ENCODE results near the gene SGSM2. TPM values are rescaled to one million over a fixed set of nuclear protein-coding genes. Genes with fewer than 3 reads are reported as not detected.

SGSM2 gene
- total RNA-seq, 4 donors from 2014 or later = 31.5 to 93.3 (median 63.7) TPM

DNA sequence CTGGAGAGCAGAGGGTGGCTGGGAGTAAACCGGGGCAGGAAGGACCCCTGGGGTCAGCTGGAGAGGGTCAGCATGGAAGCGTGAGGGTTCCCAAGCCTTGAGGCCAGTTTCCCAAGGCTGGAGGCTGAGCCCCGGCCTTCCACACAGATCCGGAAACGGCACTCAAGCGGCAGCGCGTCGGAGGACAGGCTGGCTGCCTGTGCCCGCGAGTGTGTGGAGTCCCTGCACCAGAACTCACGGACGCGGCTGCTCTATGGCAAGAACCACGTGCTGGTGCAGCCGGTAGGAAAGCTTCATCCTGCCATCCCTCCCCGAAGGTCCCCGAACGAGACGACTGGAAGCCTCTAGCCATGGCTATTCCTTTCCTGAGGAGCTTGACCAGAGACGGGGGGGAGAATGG is 26.0 kb downstream of the SGSM2 start:
- Histone ChIP-seq H3K4me3 (no peak overlapping the region), H3K36me3 (peaks cover 0 to 85% (median 0%) of the 10 kb centered on the region in 3 donors), H3K27ac (no peak overlapping the region), H3K4me1 (peaks cover 0 to 14% (median 0%) of the 10 kb centered on the region in 4 donors), H3K27me3 (no peaks in the 10 kb centered on the region), H3K9me3 (no peaks in the 10 kb centered on the region)
- no peak for DNase-seq (ENCODE audit: low spot score in 2 of 2)
- 88 to 94% methylated on average over 15 to 20 of the region's 21 CpGs for WGBS, 2 donors
- TF ChIP-seq EP300 (IDR thresholded peaks at IDR 0.05) = no peak
- TF ChIP-seq POLR2A (IDR thresholded peaks at IDR 0.05) = no peak
- TF ChIP-seq, protein P1, sequence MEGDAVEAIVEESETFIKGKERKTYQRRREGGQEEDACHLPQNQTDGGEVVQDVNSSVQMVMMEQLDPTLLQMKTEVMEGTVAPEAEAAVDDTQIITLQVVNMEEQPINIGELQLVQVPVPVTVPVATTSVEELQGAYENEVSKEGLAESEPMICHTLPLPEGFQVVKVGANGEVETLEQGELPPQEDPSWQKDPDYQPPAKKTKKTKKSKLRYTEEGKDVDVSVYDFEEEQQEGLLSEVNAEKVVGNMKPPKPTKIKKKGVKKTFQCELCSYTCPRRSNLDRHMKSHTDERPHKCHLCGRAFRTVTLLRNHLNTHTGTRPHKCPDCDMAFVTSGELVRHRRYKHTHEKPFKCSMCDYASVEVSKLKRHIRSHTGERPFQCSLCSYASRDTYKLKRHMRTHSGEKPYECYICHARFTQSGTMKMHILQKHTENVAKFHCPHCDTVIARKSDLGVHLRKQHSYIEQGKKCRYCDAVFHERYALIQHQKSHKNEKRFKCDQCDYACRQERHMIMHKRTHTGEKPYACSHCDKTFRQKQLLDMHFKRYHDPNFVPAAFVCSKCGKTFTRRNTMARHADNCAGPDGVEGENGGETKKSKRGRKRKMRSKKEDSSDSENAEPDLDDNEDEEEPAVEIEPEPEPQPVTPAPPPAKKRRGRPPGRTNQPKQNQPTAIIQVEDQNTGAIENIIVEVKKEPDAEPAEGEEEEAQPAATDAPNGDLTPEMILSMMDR (IDR thresholded peaks at IDR 0.05) = no peak

DNA sequence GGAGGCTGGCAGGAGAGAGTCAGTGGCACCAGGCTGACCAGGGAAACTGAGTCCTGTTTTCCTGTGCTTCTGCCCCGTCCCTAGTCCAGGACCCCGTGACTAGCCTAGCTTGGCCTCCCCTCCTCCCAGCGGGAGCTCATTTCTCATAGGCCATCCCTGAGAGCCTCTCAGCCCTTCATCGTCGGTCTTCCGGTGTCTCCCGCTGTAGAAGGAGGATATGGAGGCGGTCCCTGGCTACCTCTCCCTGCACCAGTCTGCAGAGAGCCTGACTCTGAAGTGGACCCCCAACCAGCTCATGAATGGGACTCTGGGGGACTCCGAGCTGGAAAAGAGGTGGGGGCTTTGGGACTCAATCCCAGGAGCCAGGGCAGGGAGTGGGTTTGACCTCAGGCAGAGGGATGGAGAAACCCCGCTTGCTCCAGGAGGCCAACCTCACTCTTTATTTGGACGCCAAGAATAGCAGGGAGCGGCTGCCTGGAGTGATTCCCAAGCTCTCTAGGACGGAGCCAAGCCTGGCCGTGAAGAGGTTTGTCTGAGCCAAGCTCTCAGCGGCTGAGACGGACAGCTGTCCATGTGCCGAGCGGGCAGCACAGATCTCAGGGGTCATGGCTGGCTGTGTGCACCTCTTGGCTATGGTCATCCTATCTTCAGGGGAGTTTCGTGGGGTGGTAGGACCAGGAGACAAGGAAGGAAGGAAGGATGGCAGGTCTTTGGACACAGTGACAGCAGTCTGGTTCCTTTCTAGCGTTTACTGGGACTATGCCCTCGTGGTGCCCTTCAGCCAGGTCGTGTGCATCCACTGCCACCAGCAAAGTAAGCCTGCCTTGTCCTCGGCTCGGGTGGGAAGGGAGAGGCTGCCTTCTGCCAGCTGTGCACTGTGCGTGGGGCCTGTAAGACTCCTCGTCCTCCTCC is 26.8 kb downstream of the SGSM2 start:
- H3K4me1 ChIP-seq = peaks cover 0 to 14% (median 0%) of the 10 kb centered on the region in 4 donors
- no peak for DNase-seq (ENCODE audit: low spot score in 2 of 2)

DNA sequence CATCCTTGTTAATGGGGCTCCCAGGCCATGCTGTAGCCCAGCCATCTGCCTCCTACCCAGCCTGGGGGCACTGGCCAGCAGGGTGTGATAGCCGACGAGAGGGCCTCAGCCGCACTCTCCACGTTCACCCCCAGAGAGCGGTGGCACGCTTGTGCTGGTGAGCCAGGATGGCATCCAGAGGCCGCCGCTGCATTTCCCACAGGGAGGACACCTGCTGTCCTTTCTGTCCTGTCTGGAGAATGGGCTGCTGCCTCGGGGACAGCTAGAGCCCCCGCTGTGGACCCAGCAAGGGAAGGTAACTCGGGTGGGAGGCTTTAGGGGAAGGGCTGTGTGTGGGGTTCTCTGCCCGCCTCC is 27.4 kb downstream of the SGSM2 start:
- Histone ChIP-seq H3K36me3 (peaks cover 0 to 94% (median 0%) of the 10 kb centered on the region in 3 donors), H3K27ac (no peak overlapping the region)
- DNase-seq (ENCODE audit: low spot score in 2 of 2) = no peak

More for the DNA sequence above, 26.8 kb downstream of the SGSM2 start:
- H3K4me3 ChIP-seq = no peak overlapping the region
- H3K27me3 ChIP-seq = no peaks in the 10 kb centered on the region
- no peaks in the 10 kb centered on the region for H3K9me3 ChIP-seq
- H3K36me3 ChIP-seq = peaks cover 0 to 93% (median 0%) of the 10 kb centered on the region in 3 donors
- 74 to 77% methylated on average over 25 of the region's 26 CpGs for WGBS, 2 donors
- H3K27ac ChIP-seq = no peak overlapping the region
- no peak for TF ChIP-seq POLR2A (IDR thresholded peaks at IDR 0.05)
- TF ChIP-seq EP300 (IDR thresholded peaks at IDR 0.05) = no peak
- TF ChIP-seq, protein P1 (IDR thresholded peaks at IDR 0.05) = no peak

DNA sequence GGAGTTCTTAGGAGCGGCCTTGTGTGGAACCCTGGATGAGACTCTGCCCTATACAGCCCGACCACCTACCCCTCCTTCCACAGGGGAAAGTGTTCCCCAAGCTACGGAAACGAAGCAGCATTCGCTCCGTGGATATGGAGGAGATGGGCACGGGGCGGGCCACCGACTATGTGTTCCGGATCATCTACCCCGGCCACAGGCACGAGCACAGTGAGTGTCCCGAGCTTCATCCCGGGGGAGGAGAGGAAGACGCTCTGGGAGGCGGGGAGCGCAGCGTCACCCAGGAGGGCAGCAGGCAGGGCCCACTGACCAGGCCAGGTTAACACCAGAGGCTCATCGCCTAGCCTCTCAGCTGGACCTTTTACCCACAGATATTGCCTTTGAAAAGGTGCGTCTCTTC is 27.8 kb downstream of the SGSM2 start:
- no peak overlapping the region for H3K27ac ChIP-seq
- H3K36me3 ChIP-seq = peaks cover 0 to 95% (median 0%) of the 10 kb centered on the region in 3 donors
- H3K9me3 ChIP-seq = no peaks in the 10 kb centered on the region
- H3K4me1 ChIP-seq = peaks cover 0 to 21% (median 0%) of the 10 kb centered on the region in 4 donors
- no peak for DNase-seq (ENCODE audit: low spot score in 2 of 2)
- no peaks in the 10 kb centered on the region for H3K27me3 ChIP-seq
- WGBS, 2 donors = 93 to 95% methylated on average over 19 to 20 of the region's 20 CpGs
- no peak for TF ChIP-seq EP300 (IDR thresholded peaks at IDR 0.05)
- no peak for TF ChIP-seq POLR2A (IDR thresholded peaks at IDR 0.05)
- TF ChIP-seq, protein P1 (IDR thresholded peaks at IDR 0.05) = no peak
- no peak overlapping the region for H3K4me3 ChIP-seq

More for the DNA sequence above, 27.4 kb downstream of the SGSM2 start:
- TF ChIP-seq POLR2A (IDR thresholded peaks at IDR 0.05) (no peak), EP300 (IDR thresholded peaks at IDR 0.05) (no peak)
- TF ChIP-seq, protein P1 (IDR thresholded peaks at IDR 0.05) = no peak
- no peaks in the 10 kb centered on the region for H3K27me3 ChIP-seq
- H3K9me3 ChIP-seq = no peaks in the 10 kb centered on the region
- 83 to 88% methylated on average over 10 to 12 of the region's 12 CpGs for WGBS, 2 donors
- H3K4me3 ChIP-seq = no peak overlapping the region
- peaks cover 0 to 17% (median 0%) of the 10 kb centered on the region in 4 donors for H3K4me1 ChIP-seq

Measured in tibial nerve (tissue), 4 donors.